Epithelial cell of esophagus (primary cell): ENCODE data around the gene ITGA5.

ENCODE experiments used
- DNase-seq: peaks from one replicate; pipeline ENCODE4 v3.0.0; 2010; ENCODE audit warnings: low read depth
- H3K4me3 ChIP-seq: 2 replicates; pipeline ENCODE4 v1.5.1; 2011; ENCODE audit warnings: mild to moderate bottlenecking, low read length, control low read depth
- CTCF ChIP-seq: IDR thresholded peaks from 2 replicates; pipeline ENCODE4 v1.5.1; 2011; ENCODE audit warnings: low read depth, mild to moderate bottlenecking, low read length, control low read depth, inconsistent platforms; ENCODE audit not compliant: insufficient read depth; ENCODE audit errors: missing control alignments

The ITGA5 gene

GRCh38 chr12:54376596-54376995, 42.5 kb downstream of the ITGA5 start:
- TF ChIP-seq CTCF, result no peak
- no peak overlapping the region for H3K4me3 ChIP-seq
- DNase-seq, result no peak

- no peak for DNase-seq
- H3K4me3 ChIP-seq, result no peak overlapping the region
- TF ChIP-seq CTCF, result no peak
Observed at GRCh38 chr12:54375259-54375579, 43.8 kb downstream of the ITGA5 start.

- TF ChIP-seq CTCF, result no peak
- no peak overlapping the region for H3K4me3 ChIP-seq
- DNase-seq, result no peak
Observed at GRCh38 chr12:54374562-54375258, 44.4 kb downstream of the ITGA5 start.

- no peak overlapping the region for H3K4me3 ChIP-seq
- no peak for TF ChIP-seq CTCF
- DNase-seq, result peak; percentile 68
Observed at GRCh38 chr12:54373649-54374561, 45.2 kb downstream of the ITGA5 start.

GRCh38 chr12:54372113-54372806, 46.8 kb downstream of the ITGA5 start:
- TF ChIP-seq CTCF, result no peak
- no peak overlapping the region for H3K4me3 ChIP-seq
- DNase-seq, result no peak

- TF ChIP-seq CTCF, result no peak
- DNase-seq, result no peak
- no peak overlapping the region for H3K4me3 ChIP-seq
Observed at GRCh38 chr12:54371328-54372112, 47.5 kb downstream of the ITGA5 start.
